SK-N-SH (cell line): ENCODE measurements around the gene PRSS38. TPM values are rescaled to one million over a fixed set of nuclear protein-coding genes. Genes with fewer than 3 reads are reported as not detected.

Source experiments
- CTCF ChIA-PET: fragments of 300-600, 350-600 bp; formaldehyde crosslinking; extraction: SDS; loops from one replicate; lab custom pipeline; 2021; lab: Yijun Ruan, JAX
- POLR2A ChIA-PET: fragments of 350-600 bp; sonication (Branson Sonifier 250); formaldehyde crosslinking; extraction: SDS; loops from one replicate; lab custom pipeline; 2020; ENCODE audit warnings: antibody characterized with exemption, inconsistent platforms; lab: Yijun Ruan, JAX
- DNase-seq: peaks from one replicate; pipeline ENCODE4 v3.0.0; 2012
- H2AFZ ChIP-seq: fragments of 200-600 bp; sonication (generic); 2 replicates; pipeline ENCODE4 v1.8.1; 2016; ENCODE audit warnings: antibody characterized with exemption, mild to moderate bottlenecking, low read depth
- H3F3A ChIP-seq: fragments of 200-600 bp; sonication (generic); replicated peaks from 2 replicates; pipeline ENCODE3; 2016; ENCODE audit warnings: antibody characterized with exemption, mild to moderate bottlenecking; ENCODE audit not compliant: insufficient read depth
- H3K27ac ChIP-seq, 2 experiments: fragments of 200-500 bp in 1 of 2; fragments of 200-600 bp in 1 of 2; sonication (Bioruptor generic) in 1 of 2; sonication (generic), shearing (Covaris generic) in 1 of 2; 2 replicates each; pipeline versions ENCODE4 v1.5.1 to v1.6.1; 2014 to 2016; ENCODE audit warnings: low read depth in 2 of 2, inconsistent platforms in 1 of 2, low read length in 1 of 2, mild to moderate bottlenecking in 1 of 2, mixed read lengths in 1 of 2
- H3K27me3 ChIP-seq: fragments of 200-600 bp; sonication (generic), shearing (Covaris generic); 2 replicates; pipeline ENCODE4 v1.6.1; 2016; ENCODE audit warnings: mixed run types; ENCODE audit not compliant: insufficient read depth
- H3K36me3 ChIP-seq, 2 experiments: fragments of 200-500 bp in 1 of 2; fragments of 200-600 bp in 1 of 2; sonication (Bioruptor generic) in 1 of 2; sonication (generic) in 1 of 2; replicated peaks in 1 of 2; 2 replicates each; pipeline versions ENCODE3 to v1.5.1; 2014 to 2016; ENCODE audit warnings: low read length in 1 of 2, mild to moderate bottlenecking in 1 of 2; ENCODE audit not compliant: insufficient read depth in 2 of 2, control insufficient read depth in 1 of 2
- H3K4me1 ChIP-seq, 2 experiments: fragments of 200-500 bp in 1 of 2; fragments of 200-600 bp in 1 of 2; sonication (Bioruptor generic) in 1 of 2; sonication (generic), shearing (Covaris generic) in 1 of 2; 2 replicates each; pipeline versions ENCODE4 v1.5.1 to v1.6.1; 2014 to 2016; ENCODE audit warnings: low read depth in 1 of 2, low read length in 1 of 2, mixed run types in 1 of 2; ENCODE audit not compliant: insufficient read depth in 2 of 2, control insufficient read depth in 1 of 2
- H3K4me2 ChIP-seq: fragments of 200-600 bp; sonication (generic), shearing (Covaris generic); 2 replicates; pipeline ENCODE4 v1.6.1; 2017; ENCODE audit warnings: mixed run types
- H3K4me3 ChIP-seq, 2 experiments: fragments of 200-500 bp in 1 of 2; fragments of 200-600 bp in 1 of 2; sonication (Bioruptor generic) in 1 of 2; sonication (generic), shearing (Covaris generic) in 1 of 2; 2 replicates each; pipeline versions ENCODE4 v1.5.1 to v1.8.1; 2014 to 2016; ENCODE audit warnings: low read depth in 2 of 2, inconsistent platforms in 1 of 2, low read length in 1 of 2, mild to moderate bottlenecking in 1 of 2, mixed read lengths in 1 of 2, moderate library complexity in 1 of 2
- H3K79me2 ChIP-seq: fragments of 200-600 bp; sonication (generic); 2 replicates; pipeline ENCODE4 v1.8.1; 2017; ENCODE audit warnings: mild to moderate bottlenecking; ENCODE audit not compliant: insufficient read depth
- H3K9ac ChIP-seq: fragments of 200-600 bp; sonication (generic); 2 replicates; pipeline ENCODE4 v1.6.1; 2017; ENCODE audit warnings: mixed run types
- H3K9me2 ChIP-seq: fragments of 200-600 bp; sonication (generic); 2 replicates; pipeline ENCODE4 v1.6.1; 2017; ENCODE audit warnings: mixed run types
- H3K9me3 ChIP-seq: fragments of 200-600 bp; sonication (generic); 2 replicates; pipeline ENCODE4 v1.6.1; 2017; ENCODE audit warnings: mixed run types, mild to moderate bottlenecking, moderate library complexity
- H4K20me1 ChIP-seq: fragments of 200-600 bp; sonication (generic); 2 replicates; pipeline ENCODE4 v1.6.1; 2017; ENCODE audit warnings: mild to moderate bottlenecking, mixed run types; ENCODE audit not compliant: insufficient read depth
- EP300 ChIP-seq, 2 experiments: IDR thresholded peaks; 2 replicates each; pipeline versions ENCODE4 v1.4.0 to v1.6.1; 2012; ENCODE audit warnings: borderline replicate concordance in 1 of 2, low read depth in 1 of 2, low read length in 1 of 2
- FOSL2 ChIP-seq: IDR thresholded peaks from 2 replicates; pipeline ENCODE4 v1.4.0; 2012; ENCODE audit warnings: low read depth, mild to moderate bottlenecking, moderate library complexity, borderline replicate concordance
- JUND ChIP-seq: IDR thresholded peaks from 2 replicates; pipeline ENCODE4 v1.4.0; 2012
- MEF2A ChIP-seq: IDR thresholded peaks from 2 replicates; pipeline ENCODE4 v1.4.0; 2012; ENCODE audit warnings: low read depth, borderline replicate concordance
- NRF1 ChIP-seq: IDR thresholded peaks from 2 replicates; pipeline ENCODE4 v1.6.1; 2012; ENCODE audit warnings: low read depth, mild to moderate bottlenecking, low read length
- RFX5 ChIP-seq: IDR thresholded peaks from 2 replicates; pipeline ENCODE4 v1.6.1; 2012; ENCODE audit warnings: mild to moderate bottlenecking, improper control_type of control experiment, low read length
- RXRA ChIP-seq: IDR thresholded peaks from 2 replicates; pipeline ENCODE4 v1.4.0; 2012; ENCODE audit warnings: low read depth, mild to moderate bottlenecking, borderline replicate concordance
- TEAD4 ChIP-seq: IDR thresholded peaks from 2 replicates; pipeline ENCODE4 v1.4.0; 2012; ENCODE audit warnings: mild to moderate bottlenecking, borderline replicate concordance; ENCODE audit not compliant: insufficient read depth
- WGBS: methylation state at CpG from one replicate; pipeline ENCODE4 v1.1.6; 2017; ENCODE audit warnings: low lambda C conversion rate; 5-methylcytosine and 5-hydroxymethylcytosine counted together
- polyA plus RNA-seq, 3 experiments: library from polyadenylated mRNA; depleted of rRNA; stranded (reverse); fragments of >200 nt; gene quantifications; 2 replicates each; pipeline ENCODE4 v1.2.3, GENCODE V29; 2012

The PRSS38 gene
- polyA plus RNA-seq, 1 of the 3 experiments (the other 2 are of a cell fraction): not detected

GRCh38 chr1:227768125-227768439 is 47.4 kb upstream of the PRSS38 start:
- no peaks in the 10 kb centered on the region for H3K9me2 ChIP-seq
- 90% methylated on average over 7 of the region's 7 CpGs for WGBS
- peaks cover 0 to 8% of the 10 kb centered on the region in 2 experiments; a peak in 1 of 4 replicates for H3K4me1 ChIP-seq
- H3K27ac ChIP-seq: no peak overlapping the region
- no peak overlapping the region for H3K4me2 ChIP-seq
- peaks cover 4 to 41% of the 10 kb centered on the region in 2 experiments for H3K36me3 ChIP-seq
- no peak overlapping the region for H2AFZ ChIP-seq
- DNase-seq: no peak
- no peaks in the 10 kb centered on the region for H3F3A ChIP-seq
- H3K27me3 ChIP-seq: no peaks in the 10 kb centered on the region
- CTCF ChIA-PET: interaction anchor here (0.7 to 0.9 kb wide), 2 partner anchors 12 to 179 kb away, joined by 3 read pairs; no protein-coding TSS in a partner anchor
- H3K9ac ChIP-seq: no peak overlapping the region
- TF ChIP-seq TEAD4 (no peak), EP300 (IDR thresholded peaks at IDR 0.05; ENCODE audit: borderline replicate concordance in 1 of 2, low read depth in 1 of 2, low read length in 1 of 2) (no peak), NRF1 (no peak)
- peaks cover 9% of the 10 kb centered on the region for H3K79me2 ChIP-seq
- H3K4me3 ChIP-seq: no peak overlapping the region
- no peaks in the 10 kb centered on the region for H3K9me3 ChIP-seq
- POLR2A ChIA-PET: no interaction called here
- H4K20me1 ChIP-seq: peaks cover 8% of the 10 kb centered on the region

DNA sequence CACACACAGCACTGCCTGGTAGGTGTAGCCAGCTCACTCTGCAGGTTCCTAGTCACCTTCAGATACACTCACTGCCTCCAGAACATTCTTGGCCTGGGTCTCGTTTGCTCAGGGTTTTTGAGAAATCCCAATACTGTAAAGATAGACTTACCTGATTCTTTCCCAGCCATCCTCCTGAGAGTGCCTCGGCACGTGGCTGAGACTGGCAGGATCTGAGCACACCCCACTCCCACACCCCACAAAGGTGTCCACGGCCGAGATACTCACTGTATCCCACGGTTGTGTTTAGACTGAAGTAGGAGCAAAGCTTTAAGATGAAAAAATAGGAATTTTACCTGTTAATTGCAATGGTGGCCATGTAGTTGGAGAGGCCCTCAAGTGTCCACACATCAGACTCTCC is 46.8 kb upstream of the PRSS38 start:
- WGBS: 90% methylated on average over 6 of the region's 6 CpGs
- Histone ChIP-seq H3K4me1 (peaks cover 0 to 6% of the 10 kb centered on the region in 2 experiments; a peak in 1 of 4 replicates), H3K4me3 (no peak overlapping the region), H3K4me2 (no peak overlapping the region), H3K27me3 (no peaks in the 10 kb centered on the region), H2AFZ (no peak overlapping the region), H3F3A (no peaks in the 10 kb centered on the region), H3K27ac (no peak overlapping the region), H3K36me3 (peaks cover 4 to 41% of the 10 kb centered on the region in 2 experiments), H3K9me3 (no peaks in the 10 kb centered on the region), H3K9ac (no peak overlapping the region), H3K79me2 (peaks cover 3% of the 10 kb centered on the region; the same call in 1 of the 2 replicates), H4K20me1 (peaks cover 3% of the 10 kb centered on the region), H3K9me2 (no peaks in the 10 kb centered on the region)
- DNase-seq: no peak
- TF ChIP-seq FOSL2: no peak
- no peak for TF ChIP-seq MEF2A
- no peak for TF ChIP-seq RXRA
- ChIA-PET POLR2A (no interaction called here), CTCF (interaction anchor here (0.7 to 0.9 kb wide), 2 partner anchors 11 to 179 kb away, joined by 3 read pairs; no protein-coding TSS in a partner anchor)

DNA sequence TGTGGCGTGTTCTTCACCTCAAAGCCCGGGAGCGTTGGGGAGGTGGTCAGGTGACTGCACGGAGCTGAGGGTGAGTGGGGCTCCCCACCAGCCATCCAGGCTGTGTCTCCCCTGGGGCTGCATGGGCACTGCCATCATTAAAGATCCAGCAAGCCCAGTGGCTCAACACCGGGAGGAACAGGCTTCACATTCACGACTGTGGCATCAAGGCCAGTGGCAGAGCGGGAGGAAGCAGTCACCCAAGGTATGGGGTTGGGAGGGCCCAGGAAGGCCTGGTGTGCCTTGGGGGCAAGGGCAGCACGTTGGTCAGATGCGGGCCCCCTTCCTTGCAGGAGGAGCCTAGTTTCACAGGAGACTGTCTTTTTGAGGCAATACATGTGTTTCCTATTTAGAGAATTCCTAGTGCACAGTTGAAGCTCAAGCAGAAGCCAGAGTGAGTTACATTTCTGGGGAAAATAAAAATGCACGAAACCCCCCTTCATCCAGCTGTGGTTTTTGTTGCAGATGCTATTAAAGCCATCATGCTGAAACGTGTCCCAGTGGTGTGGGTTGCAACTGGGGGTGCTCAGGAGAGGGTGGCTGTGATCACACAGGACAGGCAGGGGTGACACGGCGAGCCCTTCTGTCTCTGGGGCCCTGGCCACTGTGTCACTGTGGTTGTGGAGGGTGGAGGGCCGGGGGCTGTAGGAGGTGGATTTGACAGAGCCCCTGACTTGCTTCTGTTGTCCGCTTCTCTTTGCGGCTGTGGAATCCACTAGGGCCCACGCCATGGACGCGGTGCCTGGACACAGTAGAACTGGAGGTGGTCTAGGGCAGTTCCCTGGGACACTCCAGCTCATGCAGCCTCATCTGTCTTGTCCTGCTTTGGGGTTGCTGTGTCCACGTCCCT is 46.2 kb upstream of the PRSS38 start:
- H3K4me1 ChIP-seq: no peaks in the 10 kb centered on the region; a peak in 1 of 4 replicates
- no peaks in the 10 kb centered on the region for H4K20me1 ChIP-seq
- DNase-seq: no peak
- ChIA-PET CTCF (interaction anchor here (0.9 kb wide), 1 partner anchor 178 kb away, joined by 3 read pairs; no protein-coding TSS in a partner anchor), POLR2A (no interaction called here)
- H3K36me3 ChIP-seq: peaks cover 4 to 41% of the 10 kb centered on the region in 2 experiments
- no peak for TF ChIP-seq RXRA
- no peak for TF ChIP-seq JUND
- TF ChIP-seq RFX5: no peak
- TF ChIP-seq NRF1: no peak
- no peak overlapping the region for H3K4me3 ChIP-seq
- H3K9ac ChIP-seq: no peak overlapping the region
- no peaks in the 10 kb centered on the region for H3K9me2 ChIP-seq
- 0 out of 2 replicates have a peak, but pooled peaks cover 3% of the 10 kb centered on the region for H3K79me2 ChIP-seq
- no peaks in the 10 kb centered on the region for H3K27me3 ChIP-seq
- H3K4me2 ChIP-seq: no peak overlapping the region
- 90% methylated on average over 17 of the region's 20 CpGs for WGBS
- no peak overlapping the region for H3K27ac ChIP-seq
- H2AFZ ChIP-seq: no peak overlapping the region
- no peaks in the 10 kb centered on the region for H3F3A ChIP-seq
- no peaks in the 10 kb centered on the region for H3K9me3 ChIP-seq
